Activated gamma-delta T cell treated with anti-CD3 and anti-CD28 coated beads, Interleukin-2, amount 50 U/mL, for 16 hours (primary cell): ENCODE results near the gene COL25A1.
"Not testable (repeated sequence)": the region's sequence is repeated elsewhere in the genome, so short reads cannot be mapped to it uniquely, and the experiment has no call there.

Experiments
- DNase-seq: peaks from one replicate; pipeline ENCODE4 v3.0.0-alpha.2; 2020; ENCODE audit warnings: low read depth

The COL25A1 gene

DNA sequence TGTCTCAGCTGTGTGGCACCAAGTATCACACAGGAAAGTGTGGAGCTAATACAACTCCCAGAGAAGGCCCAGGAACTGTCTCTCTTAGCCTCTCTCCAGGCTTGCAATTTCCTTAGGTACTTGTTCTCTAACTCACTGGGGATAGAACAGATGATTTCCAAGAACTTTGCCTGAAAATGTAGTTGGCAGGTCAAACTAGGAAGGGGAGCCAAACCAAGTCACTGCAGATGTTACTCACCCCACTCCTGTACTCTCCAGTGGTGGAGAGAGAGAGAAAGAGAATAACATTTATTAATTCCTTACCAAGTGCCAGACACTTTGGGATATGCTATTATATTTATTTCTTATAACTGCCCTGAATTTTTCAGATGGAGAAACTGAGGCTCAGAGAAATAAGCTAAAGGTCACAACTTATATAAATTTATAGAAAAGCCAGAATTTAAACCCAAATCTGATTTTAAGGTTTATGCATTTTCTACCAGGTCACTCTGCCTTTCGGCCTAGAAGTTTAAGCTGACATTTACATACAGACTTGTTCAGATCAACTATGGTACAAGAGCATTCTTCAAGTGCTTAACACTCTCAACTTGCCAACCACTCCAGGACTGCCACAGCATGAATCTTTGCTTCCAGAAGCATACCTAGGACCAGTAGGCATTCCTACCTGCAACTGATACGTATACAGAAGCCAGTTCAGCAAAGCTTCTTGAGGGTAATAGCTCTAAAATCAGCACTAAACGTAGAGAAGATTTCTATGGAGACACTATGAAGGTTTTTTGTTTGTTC lies 291.0 kb downstream of the COL25A1 start:
- DNase-seq, result no peak

DNA sequence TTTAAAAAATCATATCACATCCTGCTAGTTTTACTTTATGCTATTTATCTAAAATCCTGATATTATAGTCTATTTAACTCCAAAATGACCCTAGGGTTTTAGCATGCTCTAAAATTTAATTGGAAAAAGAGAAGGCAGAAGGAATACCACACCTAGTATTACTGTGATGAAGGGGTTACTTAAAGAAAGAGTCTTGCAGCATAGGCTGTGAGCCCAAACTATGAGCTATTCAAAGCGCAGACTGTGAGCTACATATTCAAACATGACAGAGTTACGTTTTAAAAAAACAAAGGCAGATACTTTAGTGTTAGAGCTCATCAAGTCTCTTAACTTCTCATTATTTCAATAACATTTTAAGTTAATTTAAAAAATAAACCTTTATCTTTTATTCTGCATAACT lies 291.9 kb downstream of the COL25A1 start:
- no peak for DNase-seq

DNA sequence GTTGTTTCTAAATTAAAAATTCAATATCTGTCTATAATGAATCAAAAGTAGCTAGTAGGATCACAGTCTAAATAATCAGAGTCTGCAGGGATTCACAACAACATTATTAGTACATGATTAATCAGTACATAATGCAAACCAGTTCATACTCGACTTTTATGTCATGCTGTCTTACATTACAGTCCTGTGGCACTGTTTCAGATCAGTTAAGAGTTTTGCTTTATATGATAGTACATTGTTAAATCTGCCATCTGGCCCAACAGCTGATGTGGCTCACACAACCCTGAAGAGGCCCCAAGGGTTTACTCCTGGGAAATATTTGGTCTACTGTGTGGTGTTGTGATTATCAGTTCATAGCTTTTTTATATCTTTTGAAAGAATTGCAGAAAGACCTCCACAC lies 292.5 kb downstream of the COL25A1 start:
- DNase-seq, result no peak

DNA sequence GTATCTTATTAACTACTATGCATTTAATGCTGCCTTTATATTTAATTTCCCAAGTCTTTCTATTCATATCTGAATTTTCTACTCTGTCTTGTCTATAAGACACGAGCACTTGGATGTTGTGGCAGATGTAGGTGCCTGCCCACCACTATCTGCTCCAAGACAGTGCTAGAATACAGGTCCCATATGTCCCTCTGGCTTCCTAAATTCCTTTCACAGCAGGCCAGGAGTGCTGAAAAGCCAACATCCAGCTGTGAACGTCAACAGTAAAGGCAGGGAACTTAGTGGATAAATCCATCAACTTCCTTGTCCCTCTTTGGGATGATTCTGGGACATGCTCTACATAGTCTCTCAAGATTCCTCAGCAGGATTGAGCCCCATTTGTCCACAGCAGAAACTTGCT lies 294.5 kb downstream of the COL25A1 start:
- DNase-seq, result no peak

DNA sequence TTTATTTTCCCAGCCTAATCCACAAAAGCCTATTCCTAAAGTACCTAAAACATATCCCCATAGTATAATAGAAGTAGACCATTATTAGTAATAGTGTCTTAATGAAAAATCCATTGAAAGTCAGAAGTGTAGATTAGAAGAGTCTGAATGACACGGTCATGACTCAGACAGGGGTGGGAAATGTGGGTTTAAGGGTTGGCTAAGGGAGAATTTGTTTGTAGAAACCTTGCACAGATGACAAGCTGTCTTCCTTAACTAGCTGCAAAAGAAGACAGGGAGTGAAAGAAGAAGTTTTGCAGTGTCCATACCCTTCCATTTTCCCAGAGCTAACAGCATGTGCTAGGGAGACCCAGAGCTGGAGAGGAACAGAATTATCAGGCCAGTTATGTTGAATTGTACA lies 296.9 kb downstream of the COL25A1 start:
- no peak for DNase-seq

DNA sequence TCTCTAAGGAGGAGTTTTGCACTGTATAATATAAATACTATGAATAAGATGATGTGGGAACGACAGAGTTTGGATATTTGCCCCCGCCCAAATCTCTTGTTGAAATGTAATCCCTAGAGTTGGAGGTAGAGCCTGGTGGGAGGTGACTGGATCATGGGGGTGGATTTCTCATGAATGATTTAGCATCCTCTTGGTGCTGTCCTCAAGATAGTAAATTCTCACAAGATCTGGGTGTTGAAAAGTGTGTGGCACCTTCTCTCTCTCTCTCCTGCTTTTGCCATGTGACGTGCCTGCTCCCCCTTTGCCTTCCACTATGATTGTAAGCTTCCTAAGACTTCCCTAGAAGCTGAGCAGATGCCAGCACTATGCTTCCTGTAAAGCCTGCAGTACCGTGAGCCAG lies 298.0 kb downstream of the COL25A1 start:
- no peak for DNase-seq

DNA sequence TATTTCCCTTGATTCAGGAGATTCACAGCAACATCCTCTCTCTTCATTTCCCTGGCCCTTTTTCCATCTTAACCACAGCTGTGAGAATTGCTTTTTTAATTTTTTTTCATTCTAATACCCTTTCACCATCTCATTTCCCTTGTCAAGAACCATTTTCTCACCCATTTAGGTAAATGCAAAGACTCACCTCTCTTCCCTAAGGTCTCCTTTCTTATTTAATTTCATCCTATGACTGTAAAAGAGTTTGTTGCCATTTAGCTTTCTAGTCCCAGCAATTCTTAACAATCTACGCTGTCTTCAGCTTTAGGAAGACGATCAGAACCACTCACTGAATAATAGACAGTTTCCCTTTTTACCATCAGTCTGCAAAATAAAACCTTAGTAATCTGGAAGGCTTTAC lies 298.5 kb downstream of the COL25A1 start:
- no peak for DNase-seq

DNA sequence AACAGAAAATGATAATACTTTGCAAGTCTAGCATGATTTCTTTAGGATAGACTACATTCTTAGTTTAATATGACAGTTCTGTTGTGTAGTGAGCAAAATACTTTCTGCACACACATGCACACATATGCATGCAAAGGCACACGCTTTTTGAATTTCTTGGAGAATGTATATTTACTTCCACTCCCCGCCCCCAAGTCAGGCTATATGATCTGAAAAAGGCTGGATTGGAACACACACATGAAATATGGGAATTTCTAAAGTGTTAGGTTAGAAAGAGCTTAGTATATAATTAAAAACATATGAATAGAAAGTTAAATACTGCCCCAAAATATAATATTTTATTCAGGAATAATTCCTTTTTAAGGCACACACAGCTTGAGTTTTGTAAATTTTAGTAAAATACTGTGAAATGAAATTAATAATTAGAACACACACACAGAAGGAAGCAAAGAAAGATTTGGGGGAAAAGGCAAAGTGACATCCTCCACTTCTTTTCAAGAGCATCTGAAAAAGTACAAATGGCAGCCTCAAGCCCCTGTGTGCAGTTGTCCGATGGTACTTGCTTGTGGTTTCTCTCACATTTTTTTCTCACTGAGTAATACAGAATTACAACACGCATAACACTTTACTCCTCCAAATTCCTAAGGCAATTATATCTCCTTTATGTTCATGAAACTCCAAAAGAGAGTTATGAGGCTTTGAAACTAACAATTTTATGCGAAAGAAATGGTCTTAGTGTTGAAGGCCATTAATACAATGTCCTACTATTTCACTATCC lies 310.7 kb downstream of the COL25A1 start:
- DNase-seq, result no peak

DNA sequence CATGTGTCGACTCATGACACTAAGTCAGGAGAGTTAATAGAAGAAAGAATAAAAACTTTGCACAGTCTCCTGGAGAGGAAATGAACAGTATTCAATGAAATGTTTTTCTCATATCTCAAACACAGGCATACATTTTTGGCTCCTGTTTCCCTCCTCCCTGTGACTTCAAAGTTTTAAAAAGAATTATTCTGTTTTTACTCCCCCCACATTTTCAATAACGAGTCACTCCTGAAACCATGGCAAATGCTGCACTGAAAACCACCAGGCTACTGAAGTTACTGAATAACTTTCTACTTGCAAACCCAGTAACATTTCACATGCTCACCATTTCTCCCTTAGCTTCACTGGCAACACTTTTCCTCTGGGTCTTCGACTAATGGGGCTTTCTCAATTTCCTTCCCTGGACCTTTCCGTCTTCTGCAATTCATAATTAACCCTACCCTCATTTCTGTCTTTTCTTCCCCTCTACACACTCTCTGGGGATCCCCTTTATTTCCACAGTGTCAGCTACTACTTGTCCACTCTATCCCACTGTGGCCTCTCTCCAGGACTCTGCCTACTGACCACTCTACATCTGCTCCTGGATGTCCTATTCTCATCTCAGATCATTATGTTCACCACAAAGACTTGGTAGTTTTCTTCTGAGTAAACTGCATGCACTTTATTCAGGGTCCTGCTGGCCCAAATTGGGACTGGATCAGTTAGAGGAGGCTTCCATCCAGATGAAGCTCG lies 313.8 kb downstream of the COL25A1 start:
- no peak for DNase-seq

DNA sequence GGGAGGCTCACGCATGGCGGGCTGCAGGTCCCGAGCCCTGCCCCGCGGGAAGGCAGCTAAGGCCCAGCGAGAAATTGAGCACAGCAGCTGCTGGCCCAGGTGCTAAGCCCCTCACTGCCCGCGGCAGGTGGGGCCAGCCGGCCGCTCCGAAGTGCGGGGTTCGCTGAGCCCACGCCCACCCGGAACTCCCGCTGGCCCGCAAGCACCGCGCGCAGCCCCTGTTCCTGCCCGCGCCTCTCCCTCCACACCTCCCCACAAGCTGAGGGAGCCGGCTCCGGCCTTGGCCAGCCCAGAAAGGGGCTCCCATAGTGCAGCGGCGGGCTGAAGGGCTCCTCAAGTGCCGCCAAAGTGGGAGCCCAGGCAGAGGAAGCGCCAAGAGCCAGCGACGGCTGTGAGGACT lies 318.0 kb downstream of the COL25A1 start:
- not testable (repeated sequence) for DNase-seq

DNA sequence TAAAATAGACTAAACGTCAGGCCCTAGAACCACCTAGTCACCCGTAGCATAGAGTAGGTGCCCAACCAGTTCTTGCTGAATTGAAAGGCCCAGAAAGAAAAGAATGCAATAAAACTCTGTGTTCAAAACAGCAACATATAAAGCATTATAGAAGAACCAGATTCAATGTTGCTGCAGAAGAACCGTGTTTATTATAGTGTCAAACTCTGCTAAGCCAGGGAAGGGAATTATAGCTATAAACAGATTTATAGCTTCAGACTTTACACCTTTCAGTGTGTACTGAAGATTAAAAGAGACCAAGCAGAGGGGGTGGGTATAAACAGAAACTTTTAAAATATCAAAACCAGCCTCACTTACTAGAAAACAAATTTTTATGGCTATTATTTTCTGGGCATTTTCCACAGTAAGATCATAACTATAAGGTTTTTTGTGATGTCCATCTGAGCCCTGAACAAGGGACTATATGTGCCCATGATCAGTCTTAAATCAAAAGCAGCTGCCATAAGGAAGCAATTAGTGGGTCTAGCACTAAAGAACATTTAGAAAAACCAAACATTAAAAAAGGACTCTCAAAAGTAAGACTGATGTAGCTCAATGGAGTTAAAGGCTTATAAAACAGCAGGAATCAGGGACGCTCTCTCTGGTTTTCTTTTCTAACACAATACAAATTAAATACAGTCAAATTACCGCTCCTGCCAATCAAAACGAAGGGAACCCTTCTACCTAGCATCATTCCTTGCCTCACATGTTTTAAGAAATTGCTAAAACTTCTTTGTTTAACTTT lies 319.9 kb downstream of the COL25A1 start:
- DNase-seq, result no peak

DNA sequence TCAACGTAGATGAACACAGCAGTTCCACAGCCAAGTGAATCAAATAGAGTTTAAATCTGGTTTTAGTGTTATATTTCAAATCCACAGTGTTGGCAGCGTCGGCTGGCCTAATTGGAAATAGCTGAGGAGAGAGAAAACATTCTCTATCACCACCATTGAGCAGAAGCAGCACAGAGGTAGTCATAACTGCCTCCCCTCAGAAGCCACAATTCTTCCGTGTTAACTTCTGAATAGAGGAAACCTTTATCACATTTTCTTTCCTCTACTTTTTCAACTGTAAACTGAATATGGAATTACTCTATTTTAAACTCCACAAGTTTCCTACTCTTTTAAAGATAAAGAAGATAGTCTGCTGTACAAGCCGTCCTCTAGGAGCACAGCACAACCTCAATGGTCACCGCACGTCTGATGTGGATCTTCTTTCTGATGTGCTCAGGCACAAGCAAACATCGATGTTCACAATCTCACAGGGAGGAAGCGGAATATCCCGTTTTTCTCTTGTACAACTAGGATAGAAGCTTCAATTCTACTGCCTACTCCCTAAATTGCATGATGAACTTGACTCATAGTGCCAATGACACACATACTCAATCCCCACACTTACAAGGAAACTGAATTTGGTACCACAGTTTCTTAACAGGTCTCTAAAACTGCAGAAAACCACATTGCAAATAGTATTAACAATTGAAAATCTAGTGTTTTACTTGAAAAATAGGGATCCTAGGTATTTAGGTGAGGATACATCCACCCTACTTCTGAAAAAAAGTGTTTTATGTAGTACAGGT lies 321.8 kb downstream of the COL25A1 start:
- no peak for DNase-seq

DNA sequence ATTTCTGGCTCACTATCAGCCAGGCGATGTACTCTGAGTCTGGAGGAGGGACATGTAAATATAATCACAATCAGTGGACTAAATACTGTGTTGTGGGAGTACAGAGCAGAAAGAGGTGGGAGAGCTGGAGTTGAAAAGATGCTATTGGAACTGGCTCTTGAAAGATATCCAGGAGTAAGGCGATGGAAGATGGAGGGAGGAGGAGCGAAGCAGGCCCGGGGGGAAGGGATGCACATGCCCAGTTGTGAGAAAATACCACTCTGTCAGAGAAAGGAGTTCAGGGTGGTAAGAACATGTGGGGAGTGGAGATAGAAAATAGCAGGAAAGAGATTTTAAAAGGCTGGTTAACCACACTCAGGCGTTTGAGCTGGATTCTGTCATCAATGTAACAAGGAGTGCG lies 322.7 kb downstream of the COL25A1 start:
- DNase-seq, result no peak

DNA sequence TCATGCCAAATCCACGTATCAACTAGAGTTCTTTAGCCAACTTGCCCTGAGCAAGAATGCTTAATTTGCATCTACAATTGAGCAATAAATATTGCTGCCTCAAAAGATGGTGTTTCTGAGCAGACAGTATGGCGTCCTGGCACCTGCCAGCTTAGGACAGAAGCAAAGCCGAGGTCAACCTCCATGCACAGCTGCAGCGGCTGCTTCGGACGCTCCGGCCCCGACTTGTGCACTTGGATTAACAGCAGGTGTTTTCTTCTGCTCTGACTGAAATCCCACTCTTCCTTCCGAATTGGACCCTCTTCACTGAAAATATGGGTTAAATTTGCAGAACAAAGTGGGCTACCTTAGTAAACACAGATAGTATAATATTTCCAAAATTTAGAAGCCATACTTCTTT lies 324.4 kb downstream of the COL25A1 start:
- no peak for DNase-seq

DNA sequence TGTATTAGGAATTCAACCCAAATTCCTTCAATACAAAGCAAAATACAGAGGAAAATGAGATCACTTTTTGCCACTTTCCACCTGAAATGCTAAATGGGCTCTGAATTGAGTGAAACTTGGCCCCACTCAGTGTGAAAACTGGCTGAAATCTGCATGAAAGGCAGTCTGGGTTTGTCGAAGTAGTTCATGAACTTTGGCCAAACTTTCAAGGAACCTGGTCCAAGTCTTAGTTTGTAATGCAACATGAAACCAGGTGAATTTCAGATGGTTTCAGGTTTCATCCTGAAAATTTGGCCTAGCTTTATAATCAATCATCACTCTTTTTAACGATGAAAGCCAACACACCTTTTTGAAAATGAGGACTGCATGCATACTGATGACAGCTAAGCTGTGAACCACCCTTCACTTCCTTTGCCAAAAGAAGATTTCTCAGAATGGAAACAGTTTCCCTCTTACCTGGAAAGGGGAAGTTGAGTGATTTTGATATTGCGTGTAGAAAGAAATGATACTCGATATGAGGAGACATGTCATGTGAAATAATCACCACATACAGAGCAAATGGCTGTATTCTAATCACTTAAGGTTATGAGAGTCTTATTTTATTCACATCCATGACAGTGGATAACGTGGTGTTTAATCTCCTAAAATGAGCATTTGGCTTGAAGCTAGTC lies 329.7 kb downstream of the COL25A1 start:
- no peak for DNase-seq

DNA sequence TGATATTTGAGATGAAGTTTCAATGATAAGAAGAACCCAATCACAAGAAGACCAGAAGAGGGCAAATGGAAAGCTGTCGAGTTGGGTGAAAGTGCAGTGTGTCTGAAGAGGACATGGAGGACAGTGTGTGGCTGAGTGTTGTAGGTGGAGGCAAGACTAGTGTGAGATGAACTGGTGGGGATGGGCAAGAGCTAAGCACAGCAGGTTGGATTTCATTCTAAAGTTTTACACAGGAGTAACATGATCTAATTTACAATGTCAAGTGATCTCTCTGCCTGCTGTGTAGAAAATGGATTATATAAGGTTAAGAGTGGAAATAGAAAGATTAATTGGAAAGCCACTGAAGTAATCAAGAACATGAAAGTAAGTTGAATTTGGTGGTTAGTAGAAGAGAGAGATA lies 331.0 kb downstream of the COL25A1 start:
- no peak for DNase-seq

DNA sequence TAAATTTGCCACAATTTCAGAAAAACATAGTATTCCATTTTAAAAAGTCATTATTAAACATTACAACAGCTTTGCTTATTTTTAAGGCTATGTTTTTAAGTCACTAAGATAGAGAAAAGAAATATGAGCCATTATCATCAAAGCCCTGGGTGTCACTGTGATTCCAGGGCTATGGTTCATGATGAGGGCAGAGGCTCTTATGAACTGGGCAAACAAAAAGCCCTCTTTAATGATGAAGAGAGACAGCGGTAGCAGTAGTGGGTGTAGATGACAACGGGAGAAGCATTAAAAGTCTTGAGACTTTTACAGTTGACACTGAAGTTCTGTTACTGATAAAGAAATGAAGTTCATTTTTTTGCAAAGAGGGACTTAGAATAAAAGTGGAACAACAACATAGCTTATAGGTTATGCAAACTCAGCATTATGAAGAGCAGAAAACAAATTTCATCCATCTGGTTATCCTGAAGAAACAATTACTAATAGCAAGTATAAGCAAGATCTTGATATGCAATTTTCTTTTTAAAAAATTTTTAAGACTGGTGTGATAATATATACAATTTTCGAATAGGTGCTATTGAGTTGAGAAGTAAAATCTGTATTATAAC lies 336.9 kb downstream of the COL25A1 start:
- no peak for DNase-seq

DNA sequence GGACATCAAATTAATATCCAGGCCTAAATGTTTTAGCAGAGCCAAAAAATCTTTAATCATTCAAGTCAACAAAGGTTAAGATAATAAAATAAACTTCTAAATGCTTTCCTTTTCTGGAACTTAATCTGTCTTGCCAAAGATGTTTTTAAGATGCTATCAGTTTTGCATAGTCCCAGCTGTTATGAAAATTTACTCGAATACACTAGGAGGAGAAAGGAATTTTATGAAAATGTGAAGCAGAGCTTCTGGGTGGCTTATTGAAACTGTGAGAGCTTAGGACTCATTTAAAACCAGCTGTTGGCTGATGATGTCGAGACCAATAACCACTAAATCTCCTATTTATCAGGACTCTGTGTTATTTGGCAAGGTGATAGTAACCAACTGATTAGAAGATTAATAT lies 337.4 kb downstream of the COL25A1 start:
- DNase-seq, result no peak

DNA sequence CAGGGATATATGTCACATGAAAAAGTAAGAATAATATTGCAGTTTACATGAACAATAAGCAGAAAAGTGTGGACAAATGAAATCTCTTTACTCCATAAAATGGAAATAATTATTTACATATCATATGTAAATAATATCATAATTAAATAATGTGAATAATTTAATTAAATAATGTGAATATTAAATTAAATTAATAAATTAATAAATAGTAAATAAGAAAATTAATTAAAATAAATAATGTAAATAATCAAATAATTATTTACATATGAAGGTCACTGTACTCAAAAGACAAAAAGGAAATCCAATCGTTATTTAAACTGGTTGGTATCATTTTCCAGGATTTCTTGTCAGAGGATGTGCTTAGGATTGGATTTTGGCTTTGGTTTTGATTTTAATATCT lies 338.5 kb downstream of the COL25A1 start:
- no peak for DNase-seq

DNA sequence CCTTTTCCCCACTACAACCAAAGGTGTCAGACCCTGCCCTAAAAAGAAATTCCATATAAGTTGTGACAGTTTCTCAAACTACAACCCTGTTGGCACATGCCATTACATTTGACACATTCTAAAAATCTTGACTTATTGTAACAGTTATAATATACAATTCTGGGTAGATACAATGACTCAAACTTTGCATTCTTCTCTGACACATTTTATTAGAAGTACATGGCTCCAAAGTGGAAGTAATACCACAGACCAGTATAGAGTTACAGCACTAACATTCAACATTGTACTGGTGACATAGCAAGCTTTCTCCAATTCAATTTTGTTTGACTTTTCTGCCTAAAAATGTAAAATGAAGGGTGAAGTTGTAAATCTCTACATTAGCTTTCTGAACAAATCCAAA lies 343.0 kb downstream of the COL25A1 start:
- no peak for DNase-seq
